Fibroblast of lung (primary cell): ENCODE measurements around the gene NAT10. TPM values are rescaled to one million over a fixed set of nuclear protein-coding genes. Genes with fewer than 3 reads are reported as not detected.
"Not testable (repeated sequence)": the region's sequence is repeated elsewhere in the genome, so short reads cannot be mapped to it uniquely, and the experiment has no call there.

Experiments used
- DNase-seq, 2 donors: peaks; one replicate each; pipeline versions ENCODE4 v3.0.0 to v3.0.0-alpha.2; 2010; ENCODE audit warnings: low read depth in 2 of 2
- H2AFZ ChIP-seq: 2 replicates; pipeline ENCODE4 v1.5.1; 2012; ENCODE audit warnings: low read length, control low read depth, inconsistent platforms
- H3K27ac ChIP-seq: 2 replicates; pipeline ENCODE4 v1.5.1; 2011; ENCODE audit warnings: low read length, control low read depth; ENCODE audit not compliant: insufficient read depth
- H3K27me3 ChIP-seq: 2 replicates; pipeline ENCODE4 v1.5.1; 2011; ENCODE audit warnings: mild to moderate bottlenecking, low read length; ENCODE audit not compliant: control insufficient read depth, insufficient read depth
- H3K36me3 ChIP-seq: 2 replicates; pipeline ENCODE4 v1.5.1; 2011; ENCODE audit warnings: low read length; ENCODE audit not compliant: control insufficient read depth, insufficient read depth
- H3K4me1 ChIP-seq: 2 replicates; pipeline ENCODE4 v1.5.1; 2011; ENCODE audit warnings: low read length; ENCODE audit not compliant: control insufficient read depth, insufficient read depth; ENCODE audit errors: extremely low read depth
- H3K4me2 ChIP-seq: 2 replicates; pipeline ENCODE4 v1.5.1; 2011; ENCODE audit warnings: low read length, control low read depth; ENCODE audit not compliant: insufficient read depth; ENCODE audit errors: extremely low read depth
- H3K4me3 ChIP-seq, 4 experiments: fragments of 200-600 bp in 1 of 4; sonication (generic) in 1 of 4; replicated peaks in 1 of 4; 2 replicates each; pipeline ENCODE4 v1.5.1; 2011 to 2016; ENCODE audit warnings: low read length in 4 of 4, low read depth in 3 of 4, mild to moderate bottlenecking in 3 of 4, control low read depth in 2 of 4, inconsistent platforms in 1 of 4, mixed read lengths in 1 of 4; ENCODE audit not compliant: insufficient read depth in 1 of 4; ENCODE audit errors: control extremely low read depth in 1 of 4
- H3K79me2 ChIP-seq: 2 replicates; pipeline ENCODE4 v1.5.1; 2012; ENCODE audit warnings: mild to moderate bottlenecking, low read length, inconsistent platforms; ENCODE audit not compliant: control insufficient read depth, insufficient read depth
- H3K9ac ChIP-seq: 2 replicates; pipeline ENCODE4 v1.5.1; 2011; ENCODE audit warnings: mild to moderate bottlenecking, low read length, control low read depth; ENCODE audit not compliant: insufficient read depth
- H3K9me3 ChIP-seq: 2 replicates; pipeline ENCODE4 v1.5.1; 2012; ENCODE audit warnings: low read depth, low read length; ENCODE audit not compliant: control insufficient read depth, insufficient read depth
- H4K20me1 ChIP-seq: 2 replicates; pipeline ENCODE4 v1.5.1; 2011; ENCODE audit warnings: low read length; ENCODE audit not compliant: control insufficient read depth, insufficient read depth; ENCODE audit errors: extremely low read depth
- EZH2 ChIP-seq: IDR thresholded peaks from 2 replicates; pipeline ENCODE4 v1.5.1; 2012; ENCODE audit warnings: low read length, control low read depth, mild to moderate bottlenecking; ENCODE audit errors: missing control alignments
- polyA plus RNA-seq, 2 donors: library from polyadenylated mRNA; depleted of rRNA in 1 of 2; stranded (reverse) in 1 of 2; unstranded in 1 of 2; fragments of >200 nt; gene quantifications; 2 replicates each; pipeline ENCODE4 v1.2.1, GENCODE V29; 2011 to 2012; ENCODE audit warnings: missing spikeins in 1 of 2
- total RNA-seq: library from RNA; depleted of rRNA; stranded (reverse); fragments of >200 nt; gene quantifications from 2 replicates; pipeline ENCODE4 v1.2.1, GENCODE V29; 2014
- TF ChIP-seq, protein P1 (sequence below), 2 donors: IDR thresholded peaks in 1 of 2; conservative IDR thresholded peaks in 1 of 2; 1 replicate in 1 of 2; 2 replicates in 1 of 2; pipeline ENCODE4 v1.5.1; 2011 to 2012; ENCODE audit warnings: low read length in 2 of 2, control low read depth in 1 of 2, inconsistent platforms in 1 of 2, low read depth in 1 of 2, mild to moderate bottlenecking in 1 of 2

NAT10 gene
- total and polyA plus RNA-seq, 2 donors (not counting 1 experiment from before 2014, with no cell fraction given): 14.4 to 21.5 TPM

DNA sequence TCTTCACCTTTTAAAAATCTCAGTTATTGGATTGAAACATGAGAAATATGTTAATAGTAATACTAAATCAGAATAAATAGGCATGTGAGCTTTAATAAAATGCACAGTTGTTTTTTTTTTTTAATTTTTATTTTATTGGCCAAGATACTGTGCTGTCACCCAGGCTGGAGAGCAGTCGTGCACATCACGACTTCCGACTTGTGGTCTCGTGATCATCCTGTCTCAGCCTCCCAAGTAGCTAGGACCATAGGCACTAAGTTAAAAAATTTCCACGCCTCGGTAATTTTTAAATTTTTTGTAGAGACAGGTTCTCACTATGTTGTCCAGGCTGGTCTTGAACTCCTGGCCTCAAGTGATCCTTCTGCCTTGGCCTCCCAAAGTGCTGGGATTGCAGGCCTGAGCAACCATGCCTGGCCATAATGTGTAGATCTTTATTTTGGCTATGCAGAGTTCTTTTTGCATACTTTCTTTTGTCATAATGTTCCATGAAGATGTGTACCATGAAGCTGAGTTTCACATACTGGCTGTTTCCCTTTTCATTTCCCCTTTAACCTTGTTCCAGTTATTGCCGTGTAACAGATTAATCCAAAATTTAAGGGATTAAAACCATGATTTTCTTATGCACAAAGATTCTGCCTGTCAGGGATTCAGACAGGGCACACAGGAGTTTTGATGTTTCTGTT is 37.9 kb upstream of the NAT10 start:
- no peaks in the 10 kb centered on the region for H3K4me1 ChIP-seq
- no peak overlapping the region for H3K27ac ChIP-seq
- peaks cover 97% of the 10 kb centered on the region for H3K79me2 ChIP-seq
- TF ChIP-seq, protein P1, sequence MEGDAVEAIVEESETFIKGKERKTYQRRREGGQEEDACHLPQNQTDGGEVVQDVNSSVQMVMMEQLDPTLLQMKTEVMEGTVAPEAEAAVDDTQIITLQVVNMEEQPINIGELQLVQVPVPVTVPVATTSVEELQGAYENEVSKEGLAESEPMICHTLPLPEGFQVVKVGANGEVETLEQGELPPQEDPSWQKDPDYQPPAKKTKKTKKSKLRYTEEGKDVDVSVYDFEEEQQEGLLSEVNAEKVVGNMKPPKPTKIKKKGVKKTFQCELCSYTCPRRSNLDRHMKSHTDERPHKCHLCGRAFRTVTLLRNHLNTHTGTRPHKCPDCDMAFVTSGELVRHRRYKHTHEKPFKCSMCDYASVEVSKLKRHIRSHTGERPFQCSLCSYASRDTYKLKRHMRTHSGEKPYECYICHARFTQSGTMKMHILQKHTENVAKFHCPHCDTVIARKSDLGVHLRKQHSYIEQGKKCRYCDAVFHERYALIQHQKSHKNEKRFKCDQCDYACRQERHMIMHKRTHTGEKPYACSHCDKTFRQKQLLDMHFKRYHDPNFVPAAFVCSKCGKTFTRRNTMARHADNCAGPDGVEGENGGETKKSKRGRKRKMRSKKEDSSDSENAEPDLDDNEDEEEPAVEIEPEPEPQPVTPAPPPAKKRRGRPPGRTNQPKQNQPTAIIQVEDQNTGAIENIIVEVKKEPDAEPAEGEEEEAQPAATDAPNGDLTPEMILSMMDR (conservative IDR thresholded peaks at IDR 0.05 in 1 of 2, IDR thresholded peaks at IDR 0.05 in 1 of 2; ENCODE audit: low read depth in 1 of 2, low read length in 2 of 2): no peak
- no peak for TF ChIP-seq EZH2
- H3K9ac ChIP-seq: no peak overlapping the region
- no peak for DNase-seq
- H3K4me3 ChIP-seq: no peak overlapping the region
- no peaks in the 10 kb centered on the region for H3K27me3 ChIP-seq
- no peak overlapping the region for H2AFZ ChIP-seq
- H3K4me2 ChIP-seq: no peak overlapping the region
- peaks cover 3% of the 10 kb centered on the region for H4K20me1 ChIP-seq
- H3K9me3 ChIP-seq: no peaks in the 10 kb centered on the region
- H3K36me3 ChIP-seq: no peaks in the 10 kb centered on the region

- no peak overlapping the region for H2AFZ ChIP-seq
- H4K20me1 ChIP-seq: peaks cover 3% of the 10 kb centered on the region
- H3K79me2 ChIP-seq: peaks cover 97% of the 10 kb centered on the region
- TF ChIP-seq, protein P1 (conservative IDR thresholded peaks at IDR 0.05 in 1 of 2, IDR thresholded peaks at IDR 0.05 in 1 of 2; ENCODE audit: low read depth in 1 of 2, low read length in 2 of 2): no peak
- TF ChIP-seq EZH2: no peak
- no peak overlapping the region for H3K27ac ChIP-seq
- H3K36me3 ChIP-seq: peaks cover under 1% of the 10 kb centered on the region
- no peak overlapping the region for H3K4me2 ChIP-seq
- no peaks in the 10 kb centered on the region for H3K9me3 ChIP-seq
- DNase-seq: peak; percentile 63 to 84
- H3K4me1 ChIP-seq: no peaks in the 10 kb centered on the region
- no peaks in the 10 kb centered on the region for H3K27me3 ChIP-seq
- no peak overlapping the region for H3K9ac ChIP-seq
- H3K4me3 ChIP-seq: no peak overlapping the region
Observed at GRCh38 chr11:34068111-34068510, 37.3 kb upstream of the NAT10 start.

DNA sequence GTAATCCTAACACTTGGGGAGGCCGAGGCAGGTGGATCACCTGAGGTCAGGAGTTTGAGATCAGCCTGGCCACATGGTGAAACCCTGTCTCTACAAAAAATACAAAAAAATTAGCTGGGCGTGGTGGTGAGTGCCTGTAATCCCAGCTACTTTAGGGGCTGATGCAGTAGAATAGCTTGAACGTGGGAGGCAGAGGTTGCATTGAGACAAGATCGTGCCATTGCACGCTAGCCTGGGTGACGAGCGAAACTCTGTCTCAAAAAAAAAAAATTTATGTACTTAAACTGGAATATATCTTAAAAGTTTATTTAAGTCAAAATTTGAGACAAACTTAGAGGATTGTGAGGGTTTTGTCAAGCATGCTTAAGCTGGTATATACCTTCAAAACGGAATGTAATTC is 34.1 kb upstream of the NAT10 start:
- H3K9ac ChIP-seq, DNase-seq, H2AFZ ChIP-seq, H3K27me3 ChIP-seq, H3K36me3 ChIP-seq, H3K4me1 ChIP-seq, H4K20me1 ChIP-seq, H3K27ac ChIP-seq, H3K9me3 ChIP-seq, H3K4me2 ChIP-seq, H3K4me3 ChIP-seq: not testable (repeated sequence)
- H3K79me2 ChIP-seq: peaks cover 89% of the 10 kb centered on the region
